NAMALWA (cell line): Measurements from ENCODE around the gene RAB25.

Experiments used
- DNase-seq: peaks from one replicate; pipeline ENCODE4 v3.0.0-alpha.2; 2015; ENCODE audit warnings: low spot score

The RAB25 gene

GRCh38 chr1:156079762-156080161 lies 18.8 kb downstream of the RAB25 start:
- DNase-seq: no peak

- no peak for DNase-seq
Observed at GRCh38 chr1:156080241-156080862, 19.4 kb downstream of the RAB25 start.

- DNase-seq: no peak
Observed at GRCh38 chr1:156080863-156081179, 19.9 kb downstream of the RAB25 start.

GRCh38 chr1:156081180-156081916 lies 20.4 kb downstream of the RAB25 start:
- DNase-seq: no peak

GRCh38 chr1:156081917-156082308 lies 21.0 kb downstream of the RAB25 start:
- no peak for DNase-seq

GRCh38 chr1:156082309-156083091 lies 21.5 kb downstream of the RAB25 start, which contains the start of gene MEX3A:
MEX3A (minus strand) TSS chr1:156082465; CDS start chr1:156081998, 467 bp downstream.
- DNase-seq: peak; percentile 80

GRCh38 chr1:156083800-156084790 lies 23.1 kb downstream of the RAB25 start:
- no peak for DNase-seq

- DNase-seq: no peak
Observed at GRCh38 chr1:156086256-156086662, 25.3 kb downstream of the RAB25 start.

- DNase-seq: no peak
Observed at GRCh38 chr1:156089704-156090103, 28.7 kb downstream of the RAB25 start.

- DNase-seq: no peak
Observed at GRCh38 chr1:156090138-156090839, 29.3 kb downstream of the RAB25 start.

- peak; percentile 93 for DNase-seq
Observed at GRCh38 chr1:156090840-156091188, 29.9 kb downstream of the RAB25 start.

- no peak for DNase-seq
Observed at GRCh38 chr1:156091610-156092009, 30.6 kb downstream of the RAB25 start.

- DNase-seq: no peak
Observed at GRCh38 chr1:156095906-156096508, 35.0 kb downstream of the RAB25 start.

GRCh38 chr1:156096640-156097391 lies 35.9 kb downstream of the RAB25 start:
- peak; percentile 95 for DNase-seq

- DNase-seq: no peak
Observed at GRCh38 chr1:156097499-156098178, 36.7 kb downstream of the RAB25 start.

- no peak for DNase-seq
Observed at GRCh38 chr1:156098784-156099183, 37.8 kb downstream of the RAB25 start.

GRCh38 chr1:156099282-156099681 lies 38.3 kb downstream of the RAB25 start:
- no peak for DNase-seq

GRCh38 chr1:156100205-156100995 lies 39.4 kb downstream of the RAB25 start:
- DNase-seq: no peak

GRCh38 chr1:156101880-156102279 lies 40.9 kb downstream of the RAB25 start:
- DNase-seq: no peak
